K562 (cell line): Measurements from ENCODE around the gene DYRK4.

Source experiments
- CTCF ChIP-seq, 3 experiments: IDR thresholded peaks in 2 of 3; conservative IDR thresholded peaks in 1 of 3; 2 replicates each; pipeline ENCODE4 v1.5.1; 2011 to 2012; ENCODE audit warnings: low read length in 3 of 3, mild to moderate bottlenecking in 3 of 3, control low read depth in 2 of 3, improper control_type of control experiment in 1 of 3, inconsistent platforms in 1 of 3, low read depth in 1 of 3, mixed read lengths in 1 of 3, moderate library complexity in 1 of 3; ENCODE audit not compliant: insufficient read depth in 2 of 3
- EGR1 ChIP-seq: fragments of 450-650 bp; conservative IDR thresholded peaks from 2 replicates; pipeline ENCODE4 v1.6.1; 2017; ENCODE audit warnings: mild to moderate bottlenecking
- SIN3A ChIP-seq, 2 experiments: fragments of 150-350 bp in 1 of 2; IDR thresholded peaks; 2 replicates each; pipeline ENCODE4 v1.6.1; 2011 to 2016; ENCODE audit warnings: borderline replicate concordance in 2 of 2, low read depth in 2 of 2, low read length in 2 of 2, mild to moderate bottlenecking in 2 of 2, moderate library complexity in 2 of 2; ENCODE audit not compliant: control insufficient read depth in 1 of 2
- SNAPC5 ChIP-seq: fragments of 250-450 bp; sonication (Bioruptor Pico); IDR thresholded peaks from 2 replicates; pipeline ENCODE4 v1.8.0; 2021; ENCODE audit warnings: moderate library complexity, mild to moderate bottlenecking, inconsistent platforms
- SP1 ChIP-seq: sonication (generic); formaldehyde crosslinking; IDR thresholded peaks from 2 replicates; pipeline ENCODE4 v1.8.1; 2022; ENCODE audit warnings: mild to moderate bottlenecking, missing genetic modification reagents
- TEAD4 ChIP-seq, 2 experiments: sonication (generic) in 1 of 2; formaldehyde crosslinking in 1 of 2; IDR thresholded peaks; 2 replicates each; pipeline versions ENCODE4 v1.6.1 to v1.8.0; 2012 to 2022; ENCODE audit warnings: borderline replicate concordance in 1 of 2, inconsistent platforms in 1 of 2, low read length in 1 of 2, mild to moderate bottlenecking in 1 of 2, missing genetic modification reagents in 1 of 2
- ZNF224 ChIP-seq: sonication (generic); formaldehyde crosslinking; IDR thresholded peaks from 2 replicates; pipeline ENCODE4 v1.8.0; 2022; ENCODE audit warnings: mild to moderate bottlenecking, missing genetic modification reagents
- ZNF586 ChIP-seq: fragments of 450-650 bp; formaldehyde crosslinking; conservative IDR thresholded peaks from 2 replicates; pipeline ENCODE4 v1.4.0; 2020; ENCODE audit warnings: mild to moderate bottlenecking, moderate library complexity

- TF ChIP-seq SIN3A (IDR thresholded peaks at IDR 0.05; ENCODE audit: borderline replicate concordance in 2 of 2, control insufficient read depth in 1 of 2, low read depth in 2 of 2, low read length in 2 of 2) (no peak), SP1 (CRISPR knock-in tag) (no peak), SNAPC5 (CRISPR knock-in tag) (no peak), CTCF (IDR thresholded peaks at IDR 0.05 in 2 of 3, conservative IDR thresholded peaks at IDR 0.05 in 1 of 3; ENCODE audit: insufficient read depth in 2 of 3, low read depth in 1 of 3, low read length in 3 of 3) (no peak), ZNF224 (no peak), EGR1 (no peak), ZNF586 (CRISPR knock-in tag) (no peak), TEAD4 (IDR thresholded peaks at IDR 0.05; ENCODE audit: low read length) (no peak), TEAD4 (CRISPR knock-in tag; IDR thresholded peaks at IDR 0.05; ENCODE audit: borderline replicate concordance) (no peak)
Observed at GRCh38 chr12:4626543-4626942, 64.5 kb downstream of the DYRK4 start.
